K562 (cell line): ENCODE data around the gene TMEM163. TPM values are rescaled to one million over a fixed set of nuclear protein-coding genes. Genes with fewer than 3 reads are reported as not detected.

Source experiments
- ATAC-seq: fragments of 200-7000 bp; cut with Tn5 transposase; 3 replicates; pipeline ENCODE4 v1.9.1; 2020; ENCODE audit warnings: moderate library complexity
- BruUV-seq: library from RNA; stranded (reverse); fragments of 400-500 nt; replicated peaks from 2 replicates; lab custom pipeline; 2021; lab: Mats Ljungman, UMichigan
- CTCF ChIA-PET: fragments of 300-600 bp; formaldehyde crosslinking; extraction: SDS; loops from one replicate; lab custom pipeline; 2021; ENCODE audit warnings: low intra/inter-chr PET ratio; lab: Yijun Ruan, JAX
- POLR2A ChIA-PET: fragments of 300-600, 350-650 bp; sonication (Branson Sonifier 250); formaldehyde crosslinking; extraction: SDS; loops from one replicate; lab custom pipeline; 2021; ENCODE audit warnings: antibody characterized with exemption, inconsistent platforms; lab: Yijun Ruan, JAX
- DNase-seq, 4 experiments: peaks; one replicate each; pipeline versions ENCODE4 v3.0.0 to v3.0.0-alpha.2; 2011 to 2018; ENCODE audit warnings: low spot score in 3 of 4, mixed read lengths in 3 of 4; ENCODE audit errors: extremely low read depth in 1 of 4
- FAIRE-seq: peaks from 2 replicates; lab custom pipeline; 2011; peaks lifted over from hg19 to GRCh38; lab: Jason Lieb, UNC
- H2AFZ ChIP-seq: 2 replicates; pipeline ENCODE4 v1.6.0; 2011; ENCODE audit warnings: low read depth, low read length, control low read depth, inconsistent platforms
- H3K27ac ChIP-seq: fragments of 200-600 bp; 3 replicates; pipeline ENCODE4 v1.8.0; 2011; ENCODE audit warnings: low read depth, mild to moderate bottlenecking, control low read depth, inconsistent platforms, low read length, moderate library complexity, mixed read lengths; ENCODE audit errors: extremely low read depth
- H3K27me3 ChIP-seq, 2 experiments: fragments of 300-600 bp in 1 of 2; 2 replicates in 1 of 2; 3 replicates in 1 of 2; pipeline versions ENCODE4 v1.6.0 to v1.8.0; 2011; ENCODE audit warnings: inconsistent platforms in 2 of 2, low read length in 2 of 2, mild to moderate bottlenecking in 1 of 2, mixed read lengths in 1 of 2, moderate library complexity in 1 of 2; ENCODE audit not compliant: control insufficient read depth in 2 of 2, insufficient read depth in 2 of 2
- H3K36me3 ChIP-seq: fragments of 300-600 bp; 3 replicates; pipeline ENCODE4 v1.8.0; 2011; ENCODE audit warnings: mild to moderate bottlenecking, low read length, inconsistent platforms; ENCODE audit not compliant: control insufficient read depth, insufficient read depth
- H3K4me1 ChIP-seq, 2 experiments: fragments of 200-600 bp in 1 of 2; replicated peaks in 1 of 2; 2 replicates in 1 of 2; 3 replicates in 1 of 2; pipeline versions ENCODE4 v1.5.1 to v1.8.0; 2011; ENCODE audit warnings: inconsistent platforms in 2 of 2, low read length in 2 of 2, mild to moderate bottlenecking in 1 of 2, mixed read lengths in 1 of 2, moderate library complexity in 1 of 2; ENCODE audit not compliant: control insufficient read depth in 2 of 2, insufficient read depth in 2 of 2
- H3K4me2 ChIP-seq: 2 replicates; pipeline ENCODE4 v1.6.1; 2011; ENCODE audit warnings: low read length, control low read depth, inconsistent platforms, mixed read lengths; ENCODE audit not compliant: insufficient read depth
- H3K4me3 ChIP-seq: fragments of 200-600 bp; sonication (generic), shearing (Covaris generic); 2 replicates; pipeline ENCODE4 v1.5.1; 2016; ENCODE audit warnings: control low read depth, inconsistent platforms
- H3K79me2 ChIP-seq: fragments of 200-600 bp; 3 replicates; pipeline ENCODE4 v1.8.0; 2011; ENCODE audit warnings: low read length, inconsistent platforms; ENCODE audit not compliant: control insufficient read depth, insufficient read depth
- H3K9ac ChIP-seq, 2 experiments: 2 replicates each; pipeline versions ENCODE4 v1.6.0 to v1.6.1; 2011; ENCODE audit warnings: low read depth in 2 of 2, low read length in 2 of 2, control low read depth in 1 of 2, inconsistent platforms in 1 of 2, mild to moderate bottlenecking in 1 of 2, mixed read lengths in 1 of 2; ENCODE audit not compliant: insufficient read depth in 1 of 2
- H3K9me1 ChIP-seq: one replicate; pipeline ENCODE4 v1.6.0; 2011; ENCODE audit warnings: inconsistent platforms, mild to moderate bottlenecking, low read length, moderate library complexity; ENCODE audit not compliant: control insufficient read depth, insufficient read depth
- H3K9me3 ChIP-seq: replicated peaks from 2 replicates; pipeline ENCODE4 v1.5.1; 2011; ENCODE audit warnings: low read depth, low read length, inconsistent platforms; ENCODE audit not compliant: control insufficient read depth, insufficient read depth
- H4K20me1 ChIP-seq: replicated peaks from 2 replicates; pipeline ENCODE4 v1.6.1; 2011; ENCODE audit warnings: low read length, inconsistent platforms, mixed read lengths; ENCODE audit not compliant: control insufficient read depth, insufficient read depth
- ARID2 ChIP-seq: fragments of 450-650 bp; IDR thresholded peaks from 2 replicates; pipeline ENCODE4 v1.6.1; 2017; ENCODE audit warnings: antibody characterized with exemption, mild to moderate bottlenecking
- CEBPB ChIP-seq: fragments of 450-650 bp; IDR thresholded peaks from 2 replicates; pipeline ENCODE4 v1.6.1; 2016; ENCODE audit warnings: missing genetic modification characterization, missing compliant biosample characterization
- DDX20 ChIP-seq: fragments of 450-650 bp; IDR thresholded peaks from 2 replicates; pipeline ENCODE4 v1.6.1; 2016; ENCODE audit warnings: missing genetic modification characterization, low read depth, mild to moderate bottlenecking, missing compliant biosample characterization, moderate library complexity
- MBD2 ChIP-seq: sonication (generic); IDR thresholded peaks from 2 replicates; pipeline ENCODE4 v1.6.1; 2016; ENCODE audit warnings: low read depth, borderline replicate concordance
- MEF2A ChIP-seq: IDR thresholded peaks from 2 replicates; pipeline ENCODE4 v1.6.1; 2011; ENCODE audit warnings: low read depth, mild to moderate bottlenecking, low read length, moderate library complexity; ENCODE audit not compliant: control insufficient read depth
- MYBL2 ChIP-seq, 2 experiments: fragments of 450-650 bp in 1 of 2; sonication (generic) in 1 of 2; formaldehyde crosslinking in 1 of 2; IDR thresholded peaks; 2 replicates each; pipeline versions ENCODE4 v1.6.1 to v1.8.1; 2017 to 2022; ENCODE audit warnings: borderline replicate concordance in 1 of 2, inconsistent platforms in 1 of 2, low read depth in 1 of 2, mild to moderate bottlenecking in 1 of 2, missing genetic modification reagents in 1 of 2, moderate library complexity in 1 of 2
- SIRT6 ChIP-seq: IDR thresholded peaks from one replicate; pipeline ENCODE4 v1.6.1; 2012; ENCODE audit warnings: low read depth, mild to moderate bottlenecking, control low read depth, inconsistent platforms, low read length, moderate library complexity
- SREBF2 ChIP-seq: sonication (generic); formaldehyde crosslinking; IDR thresholded peaks from 2 replicates; pipeline ENCODE4 v1.4.0; 2020; ENCODE audit warnings: mild to moderate bottlenecking, missing genetic modification reagents
- ZNF280A ChIP-seq: fragments of 450-650 bp; IDR thresholded peaks from 2 replicates; pipeline ENCODE4 v1.6.1; 2018; ENCODE audit warnings: mild to moderate bottlenecking, low read depth; ENCODE audit not compliant: partially characterized antibody
- ZNF444 ChIP-seq: fragments of 250-450 bp; sonication (Bioruptor Pico); IDR thresholded peaks from 2 replicates; pipeline ENCODE4 v1.4.0; 2020; ENCODE audit warnings: mild to moderate bottlenecking, moderate library complexity
- WGBS: fragments of 100-300 bp; shearing (Covaris generic); methylation state at CpG from one replicate; pipeline ENCODE4 v1.1.6; 2016; ENCODE audit warnings: low coverage, mixed read lengths; ENCODE audit not compliant: insufficient coverage; ENCODE audit errors: missing lambda C conversion rate; 5-methylcytosine and 5-hydroxymethylcytosine counted together
- in situ Hi-C: fragments of 300-500 bp; cut with MboI; formaldehyde crosslinking; loops from 4 replicates; pipeline ENCODE4 v1.15.0; 2018; ENCODE audit warnings: inconsistent platforms, mixed read lengths
- intact Hi-C: fragments of 100-400 bp; cut with micrococcal nuclease; formaldehyde crosslinking; loops from 2 replicates; pipeline ENCODE4 v1.14.2; 2022
- polyA plus RNA-seq, 8 experiments: library from polyadenylated mRNA; depleted of rRNA in 4 of 8; stranded (reverse) in 5 of 8; unstranded in 3 of 8; fragments of >200 nt; fragmentation: Nextera tagmentation in 2 of 8; fragmentation: Illumina TruSeq in 1 of 8; extraction: Ambion mirVana in 2 of 8; extraction: Trizol in 1 of 8; gene quantifications; 2 replicates each; pipeline versions ENCODE4 v1.2.1 to v1.2.3, GENCODE V29; 2011 to 2014; ENCODE audit warnings: inconsistent platforms in 1 of 8, missing spikeins in 1 of 8
- total RNA-seq, 7 experiments: library from RNA; depleted of rRNA in 6 of 7; stranded (reverse); fragments of >200 nt in 6 of 7; fragmentation: Illumina TruSeq in 2 of 7; extraction: Trizol in 2 of 7; gene quantifications; 2 replicates each; pipeline versions ENCODE4 v1.2.1 to v1.2.3, GENCODE V29; 2011 to 2021; ENCODE audit warnings: low replicate concordance in 1 of 7

The TMEM163 gene
- total and polyA plus RNA-seq, 9 of the 15 experiments (the other 6 are each of a cell fraction or from before 2014, with no cell fraction given): 0.04 to 0.68 (median 0.16) TPM; not detected in 3

- H3K4me1 ChIP-seq: peaks cover 5 to 6% of the 10 kb centered on the region in 2 experiments; a peak in 3 of 5 replicates
- H3K9me3 ChIP-seq: no peaks in the 10 kb centered on the region
- H3K79me2 ChIP-seq: no peaks in the 10 kb centered on the region
- POLR2A ChIA-PET: no interaction called here
- no peak overlapping the region for H3K4me3 ChIP-seq
- H2AFZ ChIP-seq: no peak overlapping the region
- DNase-seq: no peak
- no peaks in the 10 kb centered on the region for H4K20me1 ChIP-seq
- no peak overlapping the region for H3K4me2 ChIP-seq
- BruUV-seq: no TSS peak
- H3K9ac ChIP-seq: no peak overlapping the region
- peaks cover 8 to 26% of the 10 kb centered on the region in 2 experiments; a peak in 3 of 5 replicates for H3K27me3 ChIP-seq
- WGBS: 7% methylated on average over 3 of the region's 3 CpGs
- no peak for TF ChIP-seq ARID2
- TF ChIP-seq CEBPB (tag): peak; percentile 22; the same call in 1 of the 2 replicates
- CTCF ChIA-PET: no interaction called here
- no peak for FAIRE-seq
- H3K36me3 ChIP-seq: no peaks in the 10 kb centered on the region
- no peak overlapping the region for H3K27ac ChIP-seq
- ATAC-seq: no peak
- in situ Hi-C loops: no loop called here
- H3K9me1 ChIP-seq: no peaks in the 10 kb centered on the region
- intact Hi-C loops: no loop called here
Observed at GRCh38 chr2:134549104-134549503, 169.7 kb downstream of the TMEM163 start.

- DNase-seq (no peak), FAIRE-seq (no peak), ATAC-seq (no peak)
- ChIA-PET POLR2A (no interaction called here), CTCF (no interaction called here)
- no peak overlapping the region for H2AFZ ChIP-seq
- no peak overlapping the region for H3K4me2 ChIP-seq
- H3K9me3 ChIP-seq: no peaks in the 10 kb centered on the region
- intact Hi-C loops: no loop called here
- no peaks in the 10 kb centered on the region for H3K9me1 ChIP-seq
- in situ Hi-C loops: no loop called here
- no peak overlapping the region for H3K4me3 ChIP-seq
- H3K9ac ChIP-seq: no peak overlapping the region
- H3K27me3 ChIP-seq: peaks cover 4 to 40% of the 10 kb centered on the region in 2 experiments; a peak in 4 of 5 replicates
- H4K20me1 ChIP-seq: no peaks in the 10 kb centered on the region
- H3K79me2 ChIP-seq: no peaks in the 10 kb centered on the region
- no peak overlapping the region for H3K27ac ChIP-seq
- H3K4me1 ChIP-seq: no peaks in the 10 kb centered on the region; a peak in 2 of 5 replicates
- no TSS peak for BruUV-seq
- H3K36me3 ChIP-seq: no peaks in the 10 kb centered on the region
- TF ChIP-seq ZNF280A (no peak), DDX20 (tag) (no peak), MEF2A (no peak), MBD2 (no peak), SREBF2 (CRISPR knock-in tag) (no peak), MYBL2 (IDR thresholded peaks at IDR 0.05; ENCODE audit: low read depth) (no peak), MYBL2 (CRISPR knock-in tag; IDR thresholded peaks at IDR 0.05; ENCODE audit: borderline replicate concordance) (no peak), ZNF444 (CRISPR knock-in tag) (no peak), SIRT6 (no peak)
Observed at GRCh38 chr2:134540990-134541389, 177.8 kb downstream of the TMEM163 start.
